ENCODE data around the gene ANK3. TPM values are rescaled to one million over a fixed set of nuclear protein-coding genes. Genes with fewer than 3 reads are reported as not detected.

The ANK3 gene
- total and polyA plus RNA-seq, 2 donors from 2014 or later = 38.2 to 214 TPM

DNA sequence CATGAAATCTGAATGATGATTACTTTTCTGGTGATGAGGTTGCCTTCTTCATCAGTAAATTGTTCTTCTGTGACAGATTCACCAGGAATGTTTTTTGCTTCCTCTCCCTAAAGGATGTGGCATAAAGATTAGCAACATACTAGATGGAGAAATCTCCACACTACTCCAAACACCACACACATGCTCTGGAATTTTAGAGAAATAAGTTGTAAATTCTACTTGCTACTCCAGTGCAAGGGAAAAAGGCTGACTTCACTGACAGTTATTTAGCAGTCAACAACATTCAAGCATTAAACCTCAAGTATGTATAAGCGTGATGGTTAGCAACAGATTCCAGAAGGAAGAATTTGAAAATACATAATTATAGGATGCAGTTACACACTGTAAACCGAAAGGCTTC is 345.4 kb downstream of the ANK3 start:
- Histone ChIP-seq H3K36me3 (ENCODE audit: control insufficient read depth in 2 of 3, insufficient read depth in 3 of 3, low read length in 3 of 3) (peaks cover 0 to 7% (median 5%) of the 10 kb centered on the region in 3 donors), H3K27ac (ENCODE audit: low read depth in 2 of 2, low read length in 2 of 2) (no peak overlapping the region), H3K9ac (ENCODE audit: low read length in 3 of 3) (no peak overlapping the region), H3K4me3 (ENCODE audit: low read length in 3 of 3) (no peak overlapping the region), H3K9me3 (ENCODE audit: control insufficient read depth in 2 of 3, insufficient read depth in 1 of 3, low read length in 3 of 3) (no peaks in the 10 kb centered on the region), H3K27me3 (ENCODE audit: control insufficient read depth, insufficient read depth, low read length) (no peaks in the 10 kb centered on the region), H3K4me1 (ENCODE audit: control insufficient read depth in 2 of 3, insufficient read depth in 2 of 3, low read depth in 1 of 3, low read length in 3 of 3) (no peaks in the 10 kb centered on the region)
- TF ChIP-seq, protein P1, sequence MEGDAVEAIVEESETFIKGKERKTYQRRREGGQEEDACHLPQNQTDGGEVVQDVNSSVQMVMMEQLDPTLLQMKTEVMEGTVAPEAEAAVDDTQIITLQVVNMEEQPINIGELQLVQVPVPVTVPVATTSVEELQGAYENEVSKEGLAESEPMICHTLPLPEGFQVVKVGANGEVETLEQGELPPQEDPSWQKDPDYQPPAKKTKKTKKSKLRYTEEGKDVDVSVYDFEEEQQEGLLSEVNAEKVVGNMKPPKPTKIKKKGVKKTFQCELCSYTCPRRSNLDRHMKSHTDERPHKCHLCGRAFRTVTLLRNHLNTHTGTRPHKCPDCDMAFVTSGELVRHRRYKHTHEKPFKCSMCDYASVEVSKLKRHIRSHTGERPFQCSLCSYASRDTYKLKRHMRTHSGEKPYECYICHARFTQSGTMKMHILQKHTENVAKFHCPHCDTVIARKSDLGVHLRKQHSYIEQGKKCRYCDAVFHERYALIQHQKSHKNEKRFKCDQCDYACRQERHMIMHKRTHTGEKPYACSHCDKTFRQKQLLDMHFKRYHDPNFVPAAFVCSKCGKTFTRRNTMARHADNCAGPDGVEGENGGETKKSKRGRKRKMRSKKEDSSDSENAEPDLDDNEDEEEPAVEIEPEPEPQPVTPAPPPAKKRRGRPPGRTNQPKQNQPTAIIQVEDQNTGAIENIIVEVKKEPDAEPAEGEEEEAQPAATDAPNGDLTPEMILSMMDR (IDR thresholded peaks at IDR 0.05; ENCODE audit: borderline replicate concordance, extremely low read depth, insufficient read depth) = no peak
- DNase-seq (no peak), FAIRE-seq (no peak)
- intact Hi-C loops (cut with DNase I) = no loop called here

DNA sequence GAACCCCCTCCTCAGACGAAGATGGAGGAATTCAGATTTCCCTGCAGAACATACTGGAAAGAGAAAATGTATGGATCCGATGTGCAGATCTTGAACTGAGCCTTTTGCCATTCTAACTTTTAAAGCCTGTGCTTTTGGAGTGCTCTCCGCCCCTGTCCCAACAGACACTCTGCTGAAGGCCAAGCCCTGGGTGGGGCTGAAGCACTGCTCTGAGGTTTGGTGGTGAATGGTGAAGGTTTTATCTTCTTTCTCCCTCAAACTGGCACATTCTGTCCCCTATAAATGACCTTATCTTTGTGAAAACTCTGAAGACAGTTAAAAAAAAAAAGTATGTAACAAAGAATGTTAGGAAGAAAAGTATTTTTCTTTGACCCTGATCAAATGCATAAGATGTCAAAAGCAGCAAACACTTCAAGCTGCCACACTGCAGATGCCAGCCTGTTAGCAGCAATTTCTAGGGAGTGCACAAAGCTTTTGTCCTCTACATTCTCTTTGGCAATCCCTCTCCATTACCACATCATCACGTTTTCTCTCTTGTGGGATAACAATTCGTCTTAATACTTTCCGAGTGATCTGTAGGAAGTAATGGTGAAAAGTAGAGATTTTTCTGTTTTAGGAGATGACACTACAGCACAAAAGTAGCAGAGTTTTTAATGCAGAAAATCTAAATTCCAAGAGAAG is 346.0 kb downstream of the ANK3 start:
- TF ChIP-seq, protein P1 (IDR thresholded peaks at IDR 0.05; ENCODE audit: borderline replicate concordance, extremely low read depth, insufficient read depth) = no peak
- Histone ChIP-seq H3K4me1 (ENCODE audit: control insufficient read depth in 2 of 3, insufficient read depth in 2 of 3, low read depth in 1 of 3, low read length in 3 of 3) (no peaks in the 10 kb centered on the region), H3K9me3 (ENCODE audit: control insufficient read depth in 2 of 3, insufficient read depth in 1 of 3, low read length in 3 of 3) (no peaks in the 10 kb centered on the region), H3K9ac (ENCODE audit: low read length in 3 of 3) (no peak overlapping the region), H3K27ac (ENCODE audit: low read depth in 2 of 2, low read length in 2 of 2) (no peak overlapping the region), H3K4me3 (ENCODE audit: low read length in 3 of 3) (no peak overlapping the region), H3K36me3 (ENCODE audit: control insufficient read depth in 2 of 3, insufficient read depth in 3 of 3, low read length in 3 of 3) (peaks cover 0 to 7% (median 5%) of the 10 kb centered on the region in 3 donors), H3K27me3 (ENCODE audit: control insufficient read depth, insufficient read depth, low read length) (no peaks in the 10 kb centered on the region)
- DNase-seq (no peak), FAIRE-seq (no peak)
- intact Hi-C loops (cut with DNase I) = no loop called here

DNA sequence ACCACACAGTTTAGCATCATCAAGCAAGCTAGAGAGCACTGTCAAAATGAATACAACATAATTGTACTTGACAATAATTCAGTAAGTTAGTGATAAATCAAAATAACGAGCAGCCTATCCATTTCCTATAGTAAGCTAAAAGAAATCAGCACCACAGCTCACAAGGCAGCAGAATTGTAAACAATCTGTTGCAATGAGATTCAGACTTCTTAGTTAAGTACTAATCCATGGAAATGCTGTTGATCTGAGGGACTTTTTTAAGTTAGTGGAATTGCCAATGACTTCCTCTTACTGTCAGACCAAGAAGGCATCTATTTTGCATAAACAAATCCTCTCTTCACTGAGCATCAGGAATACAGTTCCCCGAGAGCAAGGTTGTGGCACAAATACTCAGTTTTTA is 346.8 kb downstream of the ANK3 start:
- intact Hi-C loops (cut with DNase I) = no loop called here
- Histone ChIP-seq H3K4me1 (ENCODE audit: control insufficient read depth in 2 of 3, insufficient read depth in 2 of 3, low read depth in 1 of 3, low read length in 3 of 3) (no peaks in the 10 kb centered on the region), H3K36me3 (ENCODE audit: control insufficient read depth in 2 of 3, insufficient read depth in 3 of 3, low read length in 3 of 3) (peaks cover 0 to 7% (median 5%) of the 10 kb centered on the region in 3 donors), H3K4me3 (ENCODE audit: low read length in 3 of 3) (no peak overlapping the region), H3K9me3 (ENCODE audit: control insufficient read depth in 2 of 3, insufficient read depth in 1 of 3, low read length in 3 of 3) (no peaks in the 10 kb centered on the region), H3K27ac (ENCODE audit: low read depth in 2 of 2, low read length in 2 of 2) (no peak overlapping the region), H3K9ac (ENCODE audit: low read length in 3 of 3) (no peak overlapping the region), H3K27me3 (ENCODE audit: control insufficient read depth, insufficient read depth, low read length) (no peaks in the 10 kb centered on the region)
- peak in 1 of 5 donors; percentile 9 for DNase-seq
- TF ChIP-seq, protein P1 (IDR thresholded peaks at IDR 0.05; ENCODE audit: borderline replicate concordance, extremely low read depth, insufficient read depth) = no peak
- no peak for FAIRE-seq

Measured in kidney (tissue), 14 donors.